Lung (tissue), 12 donors: Measurements from ENCODE around the gene TRA2B. TPM values are rescaled to one million over a fixed set of nuclear protein-coding genes. Genes with fewer than 3 reads are reported as not detected.

ENCODE experiments used
- ATAC-seq: fragments of 200-7000 bp; cut with Tn5 transposase; one replicate; pipeline ENCODE4 v1.9.1; 2020; ENCODE audit warnings: moderate number of reproducible peaks; ENCODE audit not compliant: insufficient read depth, low FRiP score
- DNase-seq, 3 donors: peaks; one replicate each; pipeline ENCODE4 v3.0.0-alpha.2; 2013 to 2017
- H3K27ac ChIP-seq, 2 donors: one replicate each; pipeline ENCODE4 v1.5.1; 2013; ENCODE audit warnings: mild to moderate bottlenecking in 2 of 2, moderate library complexity in 2 of 2, control low read depth in 1 of 2, inconsistent platforms in 1 of 2, low read depth in 1 of 2, low read length in 1 of 2
- H3K27me3 ChIP-seq, 3 donors: one replicate each; pipeline ENCODE4 v1.5.1; 2013; ENCODE audit warnings: low read length in 2 of 3; ENCODE audit not compliant: control insufficient read depth in 3 of 3, insufficient read depth in 3 of 3
- H3K36me3 ChIP-seq, 4 donors: one replicate each; pipeline ENCODE4 v1.5.1; 2013; ENCODE audit warnings: low read length in 4 of 4, mild to moderate bottlenecking in 1 of 4, moderate library complexity in 1 of 4; ENCODE audit not compliant: control insufficient read depth in 4 of 4, insufficient read depth in 4 of 4
- H3K4me1 ChIP-seq, 5 donors: one replicate each; pipeline ENCODE4 v1.5.1; 2013; ENCODE audit warnings: low read length in 5 of 5, mild to moderate bottlenecking in 2 of 5, moderate library complexity in 1 of 5; ENCODE audit not compliant: control insufficient read depth in 5 of 5, insufficient read depth in 5 of 5
- H3K4me3 ChIP-seq: one replicate; pipeline ENCODE4 v1.5.1; 2013; ENCODE audit warnings: mild to moderate bottlenecking, control low read depth, moderate library complexity
- H3K9ac ChIP-seq, 2 donors: one replicate each; pipeline ENCODE4 v1.5.1; 2013; ENCODE audit warnings: low read length in 2 of 2, control low read depth in 1 of 2; ENCODE audit not compliant: insufficient read depth in 1 of 2
- H3K9me3 ChIP-seq, 4 donors: one replicate each; pipeline ENCODE4 v1.5.1; 2013; ENCODE audit warnings: low read length in 3 of 4, mild to moderate bottlenecking in 1 of 4, moderate library complexity in 1 of 4; ENCODE audit not compliant: control insufficient read depth in 4 of 4, insufficient read depth in 3 of 4
- CTCF ChIP-seq: IDR thresholded peaks from 2 replicates; pipeline ENCODE4 v1.5.1; 2012; ENCODE audit warnings: mild to moderate bottlenecking; ENCODE audit errors: control extremely low read depth, extremely low read depth
- WGBS, 2 donors: extraction: QIAGEN DNeasy Blood & Tissue Kit; methylation state at CpG; one replicate each; pipeline ENCODE4 v1.1.7; 2013; 5-methylcytosine and 5-hydroxymethylcytosine counted together
- polyA plus RNA-seq, 2 donors: library from polyadenylated mRNA; stranded (reverse); fragments of 200-250 nt; gene quantifications; one replicate each; pipeline ENCODE4 v1.2.1, GENCODE V29; 2013
- total RNA-seq, 2 donors: library from RNA; depleted of rRNA in 1 of 2; stranded (reverse); fragments of >200 nt in 1 of 2; gene quantifications; one replicate each; pipeline ENCODE4 v1.2.1, GENCODE V29; 2014 to 2021
- donor health status: control.
- donor health status: control.
- donor health status: Bipolar disorder and iron deficiency.
- donor health status: healthy.
- donor health status: DM: yes; HTN: yes; CAD: no.

TRA2B gene
- total and polyA plus RNA-seq, 4 donors = 61.2 to 263 (median 95.4) TPM

DNA sequence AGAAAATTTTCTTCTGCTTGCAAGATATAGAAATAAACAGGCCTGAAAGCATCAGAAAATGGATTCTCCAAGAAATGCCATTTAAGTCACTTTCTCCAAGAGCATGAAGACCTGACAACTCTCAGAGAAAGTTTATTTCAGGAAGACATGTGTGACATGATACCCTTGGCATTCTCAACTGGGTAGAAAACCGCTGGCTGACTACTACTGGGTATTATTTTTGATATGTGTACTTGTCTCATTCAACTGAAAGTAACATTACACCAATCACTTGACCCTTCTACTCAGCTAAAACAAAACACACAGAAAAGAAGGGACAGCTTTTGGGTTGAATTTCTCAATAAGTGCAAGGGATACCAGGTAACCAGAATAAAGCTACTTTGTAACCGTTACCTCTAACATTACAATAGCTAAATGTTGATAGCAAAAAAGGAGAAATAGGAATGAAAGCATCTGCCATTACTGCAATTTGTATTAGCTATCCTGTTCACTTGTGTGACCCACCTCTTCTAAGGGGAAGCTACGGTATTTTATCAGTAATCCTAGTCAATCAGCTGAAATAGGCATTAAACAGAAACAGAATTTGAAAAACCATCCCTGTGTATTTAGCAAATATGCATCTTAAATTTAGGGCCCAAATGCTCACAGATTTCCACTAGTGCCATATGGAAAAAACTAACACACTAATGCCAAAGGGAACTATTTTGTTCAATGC, 7.3 kb downstream of the TRA2B start:
- Histone ChIP-seq H3K27ac (peak overlapping the region in 1 of 2 donors; percentile 29), H3K9ac (peak overlapping the region in 1 of 2 donors; percentile 43), H3K36me3 (peaks cover 0 to 16% (median 5%) of the 10 kb centered on the region in 4 donors), H3K27me3 (no peaks in the 10 kb centered on the region), H3K4me3 (no peak overlapping the region), H3K4me1 (peaks cover 4 to 100% (median 64%) of the 10 kb centered on the region in 5 donors), H3K9me3 (no peaks in the 10 kb centered on the region)
- DNase-seq (no peak), ATAC-seq (no peak)
- 38 to 45% methylated on average over 3 of the region's 3 CpGs for WGBS, 2 donors
- no peak for TF ChIP-seq CTCF

DNA sequence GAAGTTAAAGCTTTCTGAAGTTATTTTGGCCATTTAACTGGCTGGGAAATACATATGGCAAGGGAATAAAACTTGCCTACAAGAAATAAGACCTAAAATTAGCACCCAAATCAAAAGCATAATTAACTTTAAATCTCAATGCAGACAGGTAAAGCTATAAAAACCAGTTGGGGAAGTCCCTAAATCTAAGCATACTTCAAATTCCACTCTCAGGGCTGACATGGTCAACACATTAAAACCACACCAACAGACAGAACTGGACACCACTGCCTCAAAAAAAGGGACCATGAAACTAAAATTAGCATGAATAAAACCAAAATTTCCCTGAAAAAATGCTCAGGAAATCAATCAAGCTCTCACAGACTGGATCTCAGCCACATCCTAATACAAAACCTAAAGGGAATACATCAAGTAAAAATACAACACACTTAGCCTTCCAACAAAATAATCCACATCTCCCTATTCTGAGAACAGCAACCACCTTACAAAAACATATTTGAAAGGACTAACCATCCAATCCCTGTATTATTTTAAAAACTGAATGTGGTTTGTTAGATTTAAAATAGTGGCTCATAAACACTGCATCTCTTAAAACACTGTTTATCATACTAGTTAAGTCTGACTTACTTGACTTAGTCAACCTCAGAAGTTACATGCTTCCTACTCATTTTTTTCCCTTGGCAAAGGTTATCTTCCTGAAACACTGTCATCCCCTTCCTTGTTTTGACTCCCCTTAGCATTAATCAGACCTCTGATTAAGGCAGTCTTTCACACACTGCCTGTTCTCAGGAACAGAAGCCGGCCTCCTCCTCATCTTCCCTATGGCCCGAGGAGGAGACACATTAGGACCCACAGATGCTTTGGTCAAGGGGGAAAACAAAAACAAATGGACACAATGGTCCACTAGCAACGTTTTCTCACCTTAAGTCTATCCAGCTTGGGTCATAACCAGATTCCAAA, 8.3 kb downstream of the TRA2B start:
- DNase-seq (no peak), ATAC-seq (no peak)
- Histone ChIP-seq H3K4me3 (no peak overlapping the region), H3K4me1 (peaks cover 4 to 91% (median 57%) of the 10 kb centered on the region in 5 donors), H3K36me3 (peaks cover 6 to 27% (median 13%) of the 10 kb centered on the region in 4 donors), H3K27me3 (no peaks in the 10 kb centered on the region), H3K9ac (peak overlapping the region in 1 of 2 donors; percentile 43), H3K9me3 (no peaks in the 10 kb centered on the region), H3K27ac (peak overlapping the region; percentile 26 to 33)
- no peak for TF ChIP-seq CTCF
- 7 to 16% methylated on average over 3 of the region's 3 CpGs for WGBS, 2 donors

- H3K27me3 ChIP-seq = no peaks in the 10 kb centered on the region
- H3K4me1 ChIP-seq = peaks cover 4 to 81% (median 55%) of the 10 kb centered on the region in 5 donors
- H3K27ac ChIP-seq = no peak overlapping the region
- H3K9me3 ChIP-seq = no peaks in the 10 kb centered on the region
- WGBS, 2 donors = 7 to 9% methylated on average over 1 of the region's 1 CpG
- ATAC-seq = no peak
- TF ChIP-seq CTCF = no peak
- no peak overlapping the region for H3K4me3 ChIP-seq
- no peak for DNase-seq
- no peak overlapping the region for H3K9ac ChIP-seq
- peaks cover 10 to 36% (median 22%) of the 10 kb centered on the region in 4 donors for H3K36me3 ChIP-seq
Observed at GRCh38 chr3:185928496-185928895, 9.3 kb downstream of the TRA2B start.
